Activated CD8-positive, alpha-beta T cell treated with anti-CD3 and anti-CD28 coated beads for 36 hours (primary cell): ENCODE data around the gene VPS37C. TPM values are rescaled to one million over a fixed set of nuclear protein-coding genes. Genes with fewer than 3 reads are reported as not detected.

ENCODE experiments used
- ATAC-seq: fragments of 200-7000 bp; cut with Tn5 transposase; one replicate; pipeline ENCODE4 v1.10.0; 2021; ENCODE audit warnings: mild to moderate bottlenecking, moderate library complexity
- CTCF ChIA-PET: fragments of 350-600 bp; sonication (Branson Sonifier 250); formaldehyde crosslinking; loops from one replicate; lab custom pipeline; 2021; ENCODE audit warnings: antibody characterized with exemption; lab: Charles Lee
- POLR2A ChIA-PET: fragments of 350-600 bp; sonication (Branson Sonifier 250); formaldehyde crosslinking; loops from one replicate; lab custom pipeline; 2021; ENCODE audit warnings: antibody characterized with exemption; lab: Charles Lee
- DNase-seq: peaks from one replicate; pipeline ENCODE4 v3.0.0-alpha.2; 2020
- H3K27ac Mint-ChIP-seq: one replicate; pipeline ENCODE4 v1.8.0; 2021; ENCODE audit warnings: mild to moderate bottlenecking, mixed read lengths
- H3K27me3 Mint-ChIP-seq: one replicate; pipeline ENCODE4 v1.8.0; 2021; ENCODE audit warnings: mixed read lengths
- H3K36me3 Mint-ChIP-seq: one replicate; pipeline ENCODE4 v1.8.0; 2021; ENCODE audit warnings: low read depth, mixed read lengths
- H3K4me1 Mint-ChIP-seq: one replicate; pipeline ENCODE4 v1.8.0; 2021; ENCODE audit warnings: low read depth, mixed read lengths
- H3K4me3 Mint-ChIP-seq: one replicate; pipeline ENCODE4 v1.8.0; 2021; ENCODE audit warnings: mild to moderate bottlenecking, moderate library complexity, mixed read lengths
- H3K9me3 Mint-ChIP-seq: one replicate; pipeline ENCODE4 v1.8.0; 2021; ENCODE audit warnings: mixed read lengths
- CTCF ChIP-seq: fragments of 200-600 bp; IDR thresholded peaks from one replicate; pipeline ENCODE4 v1.8.0; 2022; ENCODE audit warnings: antibody characterized with exemption, mild to moderate bottlenecking
- intact Hi-C: fragments of 100-400 bp; cut with micrococcal nuclease; formaldehyde crosslinking; loops from one replicate; pipeline ENCODE4 v1.10.0; 2022
- total RNA-seq, 2 experiments: library from RNA; stranded (reverse); gene quantifications; one replicate each; pipeline ENCODE4 v1.2.3, GENCODE V29; 2021

Gene VPS37C
- total RNA-seq, 2 experiments from 2014 or later, result 6.6 to 7.2 TPM

GRCh38 chr11:61111786-61112517 is 49.3 kb downstream of the VPS37C start:
- Mint-ChIP-seq H3K4me3 (peak overlapping the region; percentile 68), H3K27ac (peak overlapping the region; percentile 85), H3K36me3 (peaks cover 88% of the 10 kb centered on the region), H3K27me3 (no peaks in the 10 kb centered on the region), H3K4me1 (peaks cover 95% of the 10 kb centered on the region), H3K9me3 (peaks cover 4% of the 10 kb centered on the region)
- intact Hi-C loops, result loop anchor here (5.0 kb wide), 3 partner anchors 45 to 125 kb away; no protein-coding TSS in a partner anchor
- ChIA-PET POLR2A (interaction anchor here (0.6 to 9.6 kb wide), 33 partner anchors 8 to 199 kb away, joined by 3 to 65 read pairs (median 5); partner anchors contain the start of genes CD5 and CD6), CTCF (interaction anchor here (0.7 to 3.8 kb wide), 18 partner anchors 7 to 213 kb away, joined by 3 to 24 read pairs (median 4); partner anchors contain the start of gene VPS37C)
- TF ChIP-seq CTCF, result no peak
- peak; percentile 91 for ATAC-seq
- peak; percentile 87 for DNase-seq

- H3K4me1 Mint-ChIP-seq, result peaks cover 95% of the 10 kb centered on the region
- H3K27me3 Mint-ChIP-seq, result no peaks in the 10 kb centered on the region
- H3K9me3 Mint-ChIP-seq, result no peaks in the 10 kb centered on the region
- POLR2A ChIA-PET, result interaction anchor here (0.6 to 9.6 kb wide), 26 partner anchors 9 to 198 kb away, joined by 3 to 65 read pairs (median 5); partner anchors contain the start of gene CD5
- intact Hi-C loops, result loop anchor here (5.0 kb wide), 3 partner anchors 44 to 124 kb away; no protein-coding TSS in a partner anchor
- TF ChIP-seq CTCF, result no peak
- CTCF ChIA-PET, result interaction anchor here (0.9 to 3.8 kb wide), 11 partner anchors 19 to 212 kb away, joined by 3 to 24 read pairs (median 4); no protein-coding TSS in a partner anchor
- DNase-seq (peak; percentile 4), ATAC-seq (no peak)
- H3K27ac Mint-ChIP-seq, result peak overlapping the region; percentile 85
- peak overlapping the region; percentile 68 for H3K4me3 Mint-ChIP-seq
- peaks cover 88% of the 10 kb centered on the region for H3K36me3 Mint-ChIP-seq
Observed at GRCh38 chr11:61111050-61111435, 50.2 kb downstream of the VPS37C start.

GRCh38 chr11:61110255-61111049 is 50.8 kb downstream of the VPS37C start:
- ChIA-PET CTCF (interaction anchor here (0.9 to 3.8 kb wide), 6 partner anchors 9 to 83 kb away, joined by 3 to 24 read pairs (median 4); no protein-coding TSS in a partner anchor), POLR2A (interaction anchor here (0.6 to 9.6 kb wide), 23 partner anchors 8 to 198 kb away, joined by 3 to 65 read pairs (median 5); partner anchors contain the start of gene CD5)
- Mint-ChIP-seq H3K27me3 (no peaks in the 10 kb centered on the region), H3K9me3 (no peaks in the 10 kb centered on the region), H3K27ac (peak overlapping the region; percentile 85), H3K36me3 (peaks cover 85% of the 10 kb centered on the region), H3K4me3 (peak overlapping the region; percentile 3), H3K4me1 (peaks cover 93% of the 10 kb centered on the region)
- ATAC-seq, result no peak
- intact Hi-C loops, result loop anchor here (5.0 kb wide), 3 partner anchors 43 to 123 kb away; no protein-coding TSS in a partner anchor
- TF ChIP-seq CTCF, result no peak
- peak; percentile 33 for DNase-seq

GRCh38 chr11:61109671-61110070 is 51.6 kb downstream of the VPS37C start:
- peaks cover 82% of the 10 kb centered on the region for H3K36me3 Mint-ChIP-seq
- ATAC-seq, result no peak
- peak overlapping the region; percentile 85 for H3K27ac Mint-ChIP-seq
- TF ChIP-seq CTCF, result no peak
- ChIA-PET CTCF (interaction anchor here (0.9 to 3.8 kb wide), 4 partner anchors 10 to 31 kb away, joined by 3 to 16 read pairs (median 4); no protein-coding TSS in a partner anchor), POLR2A (interaction anchor here (0.6 to 4.2 kb wide), 8 partner anchors 17 to 137 kb away, joined by 3 to 27 read pairs (median 3); no protein-coding TSS in a partner anchor)
- H3K9me3 Mint-ChIP-seq, result no peaks in the 10 kb centered on the region
- H3K27me3 Mint-ChIP-seq, result no peaks in the 10 kb centered on the region
- H3K4me1 Mint-ChIP-seq, result peaks cover 90% of the 10 kb centered on the region
- peak; percentile 3 for DNase-seq
- peak overlapping the region; percentile 3 for H3K4me3 Mint-ChIP-seq
- intact Hi-C loops, result loop anchor here (5.0 kb wide), 3 partner anchors 42 to 122 kb away; no protein-coding TSS in a partner anchor
